ENCODE results near the gene CCR1.

Gene CCR1

GRCh38 chr3:46239301-46239938, 31.3 kb upstream of the CCR1 start:
- no peak for DNase-seq (ENCODE audit: low read depth)
- H3K4me3 ChIP-seq (ENCODE audit: low read depth, low read length) = no peak overlapping the region
- TF ChIP-seq CTCF (IDR thresholded peaks at IDR 0.05; ENCODE audit: insufficient read depth, low read depth, low read length, missing control alignments) = no peak

GRCh38 chr3:46238386-46238785, 30.3 kb upstream of the CCR1 start:
- H3K4me3 ChIP-seq (ENCODE audit: low read depth, low read length) = no peak overlapping the region
- TF ChIP-seq CTCF (IDR thresholded peaks at IDR 0.05; ENCODE audit: insufficient read depth, low read depth, low read length, missing control alignments) = no peak
- DNase-seq (ENCODE audit: low read depth) = no peak

DNA sequence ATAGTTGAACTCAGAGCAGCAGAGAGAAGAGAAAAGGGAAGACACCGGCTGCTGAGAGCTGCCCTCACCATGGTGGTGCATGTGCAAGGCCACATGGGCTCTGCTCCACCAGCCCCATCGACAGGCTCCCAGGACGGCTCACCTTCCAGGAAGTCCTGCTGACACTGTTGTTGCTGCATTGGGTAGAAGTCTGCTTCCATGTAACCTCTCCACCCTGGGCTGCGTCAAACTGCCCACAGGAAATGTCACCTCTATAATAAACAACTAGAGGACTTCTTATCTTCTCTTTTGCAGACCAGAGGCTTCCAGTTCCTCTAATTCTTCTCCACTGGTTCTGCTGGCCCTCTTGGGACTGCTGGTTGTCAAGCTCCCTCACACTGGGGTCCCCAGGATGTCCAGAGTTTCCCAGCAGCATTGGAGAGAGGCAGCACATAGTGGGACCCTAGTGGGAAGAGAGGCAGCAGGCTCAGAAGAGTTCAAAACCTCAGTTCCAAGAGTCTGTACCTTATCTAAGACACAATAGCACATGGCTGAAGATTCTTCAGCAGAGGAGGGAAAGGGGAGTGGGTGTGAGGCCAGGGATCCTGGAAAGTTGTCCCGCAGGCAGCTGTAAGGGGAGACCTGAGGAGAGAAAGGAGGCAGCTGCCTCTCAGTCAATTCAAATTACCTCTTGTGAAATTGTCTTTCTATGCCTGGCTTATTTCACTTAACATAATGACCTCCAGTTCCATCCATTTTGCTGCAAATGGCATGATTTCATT, 28.4 kb upstream of the CCR1 start:
- no peak for DNase-seq (ENCODE audit: low read depth)
- H3K4me3 ChIP-seq (ENCODE audit: low read depth, low read length) = no peak overlapping the region
- TF ChIP-seq CTCF (IDR thresholded peaks at IDR 0.05; ENCODE audit: insufficient read depth, low read depth, low read length, missing control alignments) = no peak

GRCh38 chr3:46235425-46235824, 27.3 kb upstream of the CCR1 start:
- no peak for DNase-seq (ENCODE audit: low read depth)

DNA sequence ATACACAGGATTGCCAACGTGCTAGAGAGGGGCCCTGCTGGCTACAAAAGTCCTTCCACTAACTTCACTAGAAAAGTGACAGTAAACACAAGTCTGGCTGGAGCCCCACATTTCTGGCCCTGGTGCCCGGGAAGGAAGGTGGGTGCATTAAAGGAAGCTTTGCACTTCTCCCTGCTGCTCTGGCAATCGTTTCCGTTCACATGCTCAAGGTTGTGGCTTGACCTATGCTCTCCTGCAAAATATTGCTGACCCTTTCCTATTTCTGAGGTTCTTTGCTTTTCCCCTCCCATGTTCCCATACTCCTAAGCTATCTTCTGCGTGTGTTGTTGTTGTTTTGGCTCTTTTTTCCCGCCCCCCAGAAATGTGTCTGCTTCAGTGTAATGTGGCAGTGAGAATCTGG, 25.1 kb upstream of the CCR1 start:
- TF ChIP-seq CTCF (IDR thresholded peaks at IDR 0.05; ENCODE audit: insufficient read depth, low read depth, low read length, missing control alignments) = no peak
- H3K4me3 ChIP-seq (ENCODE audit: low read depth, low read length) = no peak overlapping the region
- DNase-seq (ENCODE audit: low read depth) = no peak

More at GRCh38 chr3:46235425-46235824, 27.3 kb upstream of the CCR1 start:
- no peak overlapping the region for H3K4me3 ChIP-seq (ENCODE audit: low read depth, low read length)
- TF ChIP-seq CTCF (IDR thresholded peaks at IDR 0.05; ENCODE audit: insufficient read depth, low read depth, low read length, missing control alignments) = no peak

GRCh38 chr3:46231323-46231722, 23.2 kb upstream of the CCR1 start:
- H3K4me3 ChIP-seq (ENCODE audit: low read depth, low read length) = no peak overlapping the region
- no peak for DNase-seq (ENCODE audit: low read depth)
- TF ChIP-seq CTCF (IDR thresholded peaks at IDR 0.05; ENCODE audit: insufficient read depth, low read depth, low read length, missing control alignments) = no peak

Measured in GM12865 (cell line).